Glutamatergic neuron (in vitro differentiated cells): Measurements from ENCODE around the gene OR8S1. TPM values are rescaled to one million over a fixed set of nuclear protein-coding genes. Genes with fewer than 3 reads are reported as not detected.

Experiments
- DNase-seq: peaks from one replicate; pipeline ENCODE4 v3.0.0; 2022
- H3K27ac Mint-ChIP-seq: one replicate; pipeline ENCODE4 v1.8.0; 2020; ENCODE audit warnings: mild to moderate bottlenecking, mixed read lengths, inconsistent platforms; ENCODE audit not compliant: unreplicated experiment
- H3K27me3 Mint-ChIP-seq: one replicate; pipeline ENCODE4 v1.8.0; 2020; ENCODE audit warnings: mild to moderate bottlenecking, moderate library complexity, mixed read lengths, inconsistent platforms; ENCODE audit not compliant: unreplicated experiment
- H3K36me3 Mint-ChIP-seq: one replicate; pipeline ENCODE4 v1.8.0; 2020; ENCODE audit warnings: mild to moderate bottlenecking, mixed read lengths, inconsistent platforms; ENCODE audit not compliant: unreplicated experiment
- H3K4me1 Mint-ChIP-seq: one replicate; pipeline ENCODE4 v1.8.0; 2020; ENCODE audit warnings: mild to moderate bottlenecking, low read depth, mixed read lengths, inconsistent platforms; ENCODE audit not compliant: unreplicated experiment
- H3K4me3 Mint-ChIP-seq: one replicate; pipeline ENCODE4 v1.8.0; 2020; ENCODE audit warnings: mild to moderate bottlenecking, mixed read lengths, inconsistent platforms; ENCODE audit not compliant: unreplicated experiment
- H3K9me3 Mint-ChIP-seq: one replicate; pipeline ENCODE4 v1.8.0; 2020; ENCODE audit warnings: mild to moderate bottlenecking, moderate library complexity, mixed read lengths, inconsistent platforms; ENCODE audit not compliant: unreplicated experiment
- CTCF ChIP-seq: fragments of 200-600 bp; sonication (generic); IDR thresholded peaks from one replicate; pipeline ENCODE4 v1.5.0; 2021; ENCODE audit not compliant: partially characterized antibody, unreplicated experiment
- long read RNA-seq: library from polyadenylated mRNA; unstranded; transcript quantifications from one replicate; pipeline ENCODE4 v2.0.0, GENCODE V29; 2020; ENCODE audit not compliant: unreplicated experiment
- total RNA-seq: library from RNA; stranded (reverse); fragmentation: NEBNext Ultra II Directional; extraction: Animal tissue kit (Norgen Biotek cat#: 25700); gene quantifications from one replicate; pipeline ENCODE4 v1.2.1, GENCODE V29; 2021; ENCODE audit not compliant: unreplicated experiment

OR8S1 gene
- not detected for total RNA-seq
- long read RNA-seq: 0 reads

GRCh38 chr12:48525332-48525731 lies at the start of gene OR8S1:
Gene OR8S1 (plus strand): TSS chr12:48525632. CDS start chr12:48525632, 0 bp downstream.
- DNase-seq: no peak
- Mint-ChIP-seq H3K27me3 (peaks cover 4% of the 10 kb centered on the region), H3K9me3 (no peaks in the 10 kb centered on the region), H3K4me3 (no peak within 1 kb of the TSS), H3K4me1 (no peaks in the 10 kb centered on the region), H3K27ac (no peak within 1 kb of the TSS), H3K36me3 (no peaks in the 10 kb centered on the region)
- no peak for TF ChIP-seq CTCF

GRCh38 chr12:48482198-48482597 lies 43.2 kb upstream of the OR8S1 start, which contains the start of gene C12orf54:
Gene C12orf54 (plus strand): TSS chr12:48482498. CDS start chr12:48483297, 799 bp downstream.
- H3K4me3 Mint-ChIP-seq: no peak within 1 kb of the TSS
- H3K36me3 Mint-ChIP-seq: no peaks in the 10 kb centered on the region
- TF ChIP-seq CTCF: no peak
- DNase-seq: no peak
- no peaks in the 10 kb centered on the region for H3K4me1 Mint-ChIP-seq
- H3K27me3 Mint-ChIP-seq: peaks cover 2% of the 10 kb centered on the region
- H3K9me3 Mint-ChIP-seq: no peaks in the 10 kb centered on the region
- H3K27ac Mint-ChIP-seq: no peak within 1 kb of the TSS

- no peaks in the 10 kb centered on the region for H3K9me3 Mint-ChIP-seq
- H3K27me3 Mint-ChIP-seq: peaks cover 2% of the 10 kb centered on the region
- H3K27ac Mint-ChIP-seq: no peak overlapping the region
- H3K4me3 Mint-ChIP-seq: no peak overlapping the region
- DNase-seq: no peak
- no peaks in the 10 kb centered on the region for H3K36me3 Mint-ChIP-seq
- TF ChIP-seq CTCF: no peak
- no peaks in the 10 kb centered on the region for H3K4me1 Mint-ChIP-seq
These were observed 42.5 kb upstream of the OR8S1 start for GRCh38 chr12:48482930-48483329.

- H3K36me3 Mint-ChIP-seq: no peaks in the 10 kb centered on the region
- no peak overlapping the region for H3K4me3 Mint-ChIP-seq
- no peak for DNase-seq
- H3K9me3 Mint-ChIP-seq: no peaks in the 10 kb centered on the region
- peaks cover 2% of the 10 kb centered on the region for H3K27me3 Mint-ChIP-seq
- no peak for TF ChIP-seq CTCF
- no peaks in the 10 kb centered on the region for H3K4me1 Mint-ChIP-seq
- H3K27ac Mint-ChIP-seq: no peak overlapping the region
These were observed 39.2 kb upstream of the OR8S1 start for GRCh38 chr12:48486261-48486660.

- Mint-ChIP-seq H3K9me3 (no peaks in the 10 kb centered on the region), H3K27ac (no peak overlapping the region), H3K4me3 (no peak overlapping the region), H3K4me1 (no peaks in the 10 kb centered on the region), H3K27me3 (peaks cover 2% of the 10 kb centered on the region), H3K36me3 (no peaks in the 10 kb centered on the region)
- no peak for TF ChIP-seq CTCF
- no peak for DNase-seq
These were observed 38.8 kb upstream of the OR8S1 start for GRCh38 chr12:48486679-48487078.
